Measurements from ENCODE around the gene JUNB. TPM values are rescaled to one million over a fixed set of nuclear protein-coding genes. Genes with fewer than 3 reads are reported as not detected.
A peak's percentile ranks its signal among the peaks of the same experiment; 100 is the strongest.

JUNB gene
- polyA plus RNA-seq (2011; rRNA removed), result 72.5 and 94.7 TPM in 2 replicates
- polyA plus RNA-seq (2012; cell fraction: cytosol; rRNA removed), result 165 and 253 TPM in 2 replicates
- polyA plus RNA-seq (2012; cell fraction: nucleus; rRNA removed), result 411 and 478 TPM in 2 replicates
- polyA plus RNA-seq (2017; fragmentation: RNase III; extraction: RNeasy Plus Mini Kit Qiagen cat#74134 plus additional on column Dnase treatment), result 47.2 to 57.7 TPM (median 55.6 TPM) in 3 replicates
- 30.8 and 31.4 TPM in 2 replicates for polyA minus RNA-seq (2011; rRNA and poly(A)+ RNA removed)

DNA sequence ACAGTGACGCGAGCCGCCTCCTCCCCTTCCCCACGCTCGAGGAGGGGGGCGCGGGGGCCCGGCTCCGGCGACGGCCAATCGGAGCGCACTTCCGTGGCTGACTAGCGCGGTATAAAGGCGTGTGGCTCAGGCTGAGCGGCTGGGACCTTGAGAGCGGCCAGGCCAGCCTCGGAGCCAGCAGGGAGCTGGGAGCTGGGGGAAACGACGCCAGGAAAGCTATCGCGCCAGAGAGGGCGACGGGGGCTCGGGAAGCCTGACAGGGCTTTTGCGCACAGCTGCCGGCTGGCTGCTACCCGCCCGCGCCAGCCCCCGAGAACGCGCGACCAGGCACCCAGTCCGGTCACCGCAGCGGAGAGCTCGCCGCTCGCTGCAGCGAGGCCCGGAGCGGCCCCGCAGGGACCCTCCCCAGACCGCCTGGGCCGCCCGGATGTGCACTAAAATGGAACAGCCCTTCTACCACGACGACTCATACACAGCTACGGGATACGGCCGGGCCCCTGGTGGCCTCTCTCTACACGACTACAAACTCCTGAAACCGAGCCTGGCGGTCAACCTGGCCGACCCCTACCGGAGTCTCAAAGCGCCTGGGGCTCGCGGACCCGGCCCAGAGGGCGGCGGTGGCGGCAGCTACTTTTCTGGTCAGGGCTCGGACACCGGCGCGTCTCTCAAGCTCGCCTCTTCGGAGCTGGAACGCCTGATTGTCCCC, at the start of gene JUNB:
JUNB (plus strand) TSS at position 142 of the 706 bp plus-strand sequence; CDS start at position 428, 286 bp downstream.
- FAIRE-seq (no peak), DNase-seq (ENCODE audit: low read depth in 1 of 2, low spot score in 1 of 2) (peak; percentile 75 to 95), ATAC-seq (peak; percentile 42 to 60)
- Histone ChIP-seq H3K4me3 (peak within 1 kb of the TSS; percentile 92), H3K27ac (peak within 1 kb of the TSS; percentile 96 to 99), H3K4me2 (peak within 1 kb of the TSS; percentile 99), H3K4me1 (peaks cover 55% of the 10 kb centered on the region), H3K9me3 (no peaks in the 10 kb centered on the region)
- POLR2A ChIA-PET, result interaction anchor here (1.0 to 6.5 kb wide), 9 partner anchors 9 to 376 kb away, joined by 3 to 122 read pairs (median 7); partner anchors contain the start of genes DNASE2, GET3 and RNASEH2A
- 3% methylated on average over 14 of the region's 73 CpGs for WGBS (ENCODE audit: missing lambda C conversion rate)
- CTCF ChIA-PET, result interaction anchor here (0.7 to 17.4 kb wide), 8 partner anchors 8 to 90 kb away, joined by 3 to 901 read pairs (median 3); partner anchors contain the start of genes DNASE2 and HOOK2
- TF ChIP-seq SMC3 (IDR thresholded peaks at IDR 0.05) (no peak), POLR2A (IDR thresholded peaks at IDR 0.05; ENCODE audit: low read length) (peak; percentile 100), NPAS2 (CRISPR knock-in tag; IDR thresholded peaks at IDR 0.05; ENCODE audit: borderline replicate concordance) (no peak), CHD2 (IDR thresholded peaks at IDR 0.05; ENCODE audit: low read length, partially characterized antibody) (peak; percentile 39), FOSB (CRISPR knock-in tag; IDR thresholded peaks at IDR 0.05) (no peak), TFCP2L1 (CRISPR knock-in tag; IDR thresholded peaks at IDR 0.05) (peak; percentile 96), ESRRA (IDR thresholded peaks at IDR 0.05; ENCODE audit: borderline replicate concordance, low read length) (no peak), ZSCAN20 (CRISPR knock-in tag; IDR thresholded peaks at IDR 0.05) (no peak), RAD21 (conservative IDR thresholded peaks at IDR 0.05 in 1 of 2, IDR thresholded peaks at IDR 0.05 in 1 of 2) (no peak; a peak in 1 of 5 replicates), NFE2L2 (conservative IDR thresholded peaks at IDR 0.05; ENCODE audit: low read length) (no peak), CHD4 (IDR thresholded peaks at IDR 0.05; ENCODE audit: borderline replicate concordance) (no peak), JUN (IDR thresholded peaks at IDR 0.05) (peak; percentile 94 to 98), HOXB13 (CRISPR knock-in tag; IDR thresholded peaks at IDR 0.05; ENCODE audit: low read depth) (no peak), ZC3H11A (IDR thresholded peaks at IDR 0.05) (no peak), RARB (CRISPR knock-in tag; IDR thresholded peaks at IDR 0.05) (no peak), MYC (IDR thresholded peaks at IDR 0.05; ENCODE audit: borderline replicate concordance, low read length) (peak; percentile 52; the same call in 1 of the 2 replicates), EHMT2 (IDR thresholded peaks at IDR 0.05; ENCODE audit: low read depth) (no peak), PHF8 (IDR thresholded peaks at IDR 0.05; ENCODE audit: borderline replicate concordance, low read depth) (peak; percentile 70), TP53 (CRISPR knock-in tag; IDR thresholded peaks at IDR 0.05) (no peak), SREBF2 (IDR thresholded peaks at IDR 0.05) (no peak), EHF (CRISPR knock-in tag; IDR thresholded peaks at IDR 0.05) (no peak), MAFK (IDR thresholded peaks at IDR 0.05; ENCODE audit: partially characterized antibody) (no peak), HDAC2 (IDR thresholded peaks at IDR 0.05) (no peak), ZFP36 (IDR thresholded peaks at IDR 0.05; ENCODE audit: borderline replicate concordance, partially characterized antibody) (no peak), ZNF302 (CRISPR knock-in tag; IDR thresholded peaks at IDR 0.05) (no peak), RCOR1 (IDR thresholded peaks at IDR 0.05; ENCODE audit: low read depth, low read length) (no peak), NR3C1 (IDR thresholded peaks at IDR 0.05) (no peak), JUNB (IDR thresholded peaks at IDR 0.05) (no peak), POLR2AphosphoS2 (conservative IDR thresholded peaks at IDR 0.05; ENCODE audit: low read length) (peak; percentile 67; the same call in 1 of the 2 replicates), KDM5A (IDR thresholded peaks at IDR 0.05) (no peak), RNF2 (IDR thresholded peaks at IDR 0.05; ENCODE audit: borderline replicate concordance, low read depth) (no peak), RFX5 (IDR thresholded peaks at IDR 0.05) (no peak)
- TF ChIP-seq, protein P1, sequence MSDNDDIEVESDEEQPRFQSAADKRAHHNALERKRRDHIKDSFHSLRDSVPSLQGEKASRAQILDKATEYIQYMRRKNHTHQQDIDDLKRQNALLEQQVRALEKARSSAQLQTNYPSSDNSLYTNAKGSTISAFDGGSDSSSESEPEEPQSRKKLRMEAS (IDR thresholded peaks at IDR 0.05), result peak; percentile 63
- TF ChIP-seq, protein P2, sequence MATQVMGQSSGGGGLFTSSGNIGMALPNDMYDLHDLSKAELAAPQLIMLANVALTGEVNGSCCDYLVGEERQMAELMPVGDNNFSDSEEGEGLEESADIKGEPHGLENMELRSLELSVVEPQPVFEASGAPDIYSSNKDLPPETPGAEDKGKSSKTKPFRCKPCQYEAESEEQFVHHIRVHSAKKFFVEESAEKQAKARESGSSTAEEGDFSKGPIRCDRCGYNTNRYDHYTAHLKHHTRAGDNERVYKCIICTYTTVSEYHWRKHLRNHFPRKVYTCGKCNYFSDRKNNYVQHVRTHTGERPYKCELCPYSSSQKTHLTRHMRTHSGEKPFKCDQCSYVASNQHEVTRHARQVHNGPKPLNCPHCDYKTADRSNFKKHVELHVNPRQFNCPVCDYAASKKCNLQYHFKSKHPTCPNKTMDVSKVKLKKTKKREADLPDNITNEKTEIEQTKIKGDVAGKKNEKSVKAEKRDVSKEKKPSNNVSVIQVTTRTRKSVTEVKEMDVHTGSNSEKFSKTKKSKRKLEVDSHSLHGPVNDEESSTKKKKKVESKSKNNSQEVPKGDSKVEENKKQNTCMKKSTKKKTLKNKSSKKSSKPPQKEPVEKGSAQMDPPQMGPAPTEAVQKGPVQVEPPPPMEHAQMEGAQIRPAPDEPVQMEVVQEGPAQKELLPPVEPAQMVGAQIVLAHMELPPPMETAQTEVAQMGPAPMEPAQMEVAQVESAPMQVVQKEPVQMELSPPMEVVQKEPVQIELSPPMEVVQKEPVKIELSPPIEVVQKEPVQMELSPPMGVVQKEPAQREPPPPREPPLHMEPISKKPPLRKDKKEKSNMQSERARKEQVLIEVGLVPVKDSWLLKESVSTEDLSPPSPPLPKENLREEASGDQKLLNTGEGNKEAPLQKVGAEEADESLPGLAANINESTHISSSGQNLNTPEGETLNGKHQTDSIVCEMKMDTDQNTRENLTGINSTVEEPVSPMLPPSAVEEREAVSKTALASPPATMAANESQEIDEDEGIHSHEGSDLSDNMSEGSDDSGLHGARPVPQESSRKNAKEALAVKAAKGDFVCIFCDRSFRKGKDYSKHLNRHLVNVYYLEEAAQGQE (IDR thresholded peaks at IDR 0.05), result peak; percentile 61
- TF ChIP-seq, protein P3, sequence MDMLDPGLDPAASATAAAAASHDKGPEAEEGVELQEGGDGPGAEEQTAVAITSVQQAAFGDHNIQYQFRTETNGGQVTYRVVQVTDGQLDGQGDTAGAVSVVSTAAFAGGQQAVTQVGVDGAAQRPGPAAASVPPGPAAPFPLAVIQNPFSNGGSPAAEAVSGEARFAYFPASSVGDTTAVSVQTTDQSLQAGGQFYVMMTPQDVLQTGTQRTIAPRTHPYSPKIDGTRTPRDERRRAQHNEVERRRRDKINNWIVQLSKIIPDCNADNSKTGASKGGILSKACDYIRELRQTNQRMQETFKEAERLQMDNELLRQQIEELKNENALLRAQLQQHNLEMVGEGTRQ (IDR thresholded peaks at IDR 0.05), result no peak
- TF ChIP-seq, protein P4, sequence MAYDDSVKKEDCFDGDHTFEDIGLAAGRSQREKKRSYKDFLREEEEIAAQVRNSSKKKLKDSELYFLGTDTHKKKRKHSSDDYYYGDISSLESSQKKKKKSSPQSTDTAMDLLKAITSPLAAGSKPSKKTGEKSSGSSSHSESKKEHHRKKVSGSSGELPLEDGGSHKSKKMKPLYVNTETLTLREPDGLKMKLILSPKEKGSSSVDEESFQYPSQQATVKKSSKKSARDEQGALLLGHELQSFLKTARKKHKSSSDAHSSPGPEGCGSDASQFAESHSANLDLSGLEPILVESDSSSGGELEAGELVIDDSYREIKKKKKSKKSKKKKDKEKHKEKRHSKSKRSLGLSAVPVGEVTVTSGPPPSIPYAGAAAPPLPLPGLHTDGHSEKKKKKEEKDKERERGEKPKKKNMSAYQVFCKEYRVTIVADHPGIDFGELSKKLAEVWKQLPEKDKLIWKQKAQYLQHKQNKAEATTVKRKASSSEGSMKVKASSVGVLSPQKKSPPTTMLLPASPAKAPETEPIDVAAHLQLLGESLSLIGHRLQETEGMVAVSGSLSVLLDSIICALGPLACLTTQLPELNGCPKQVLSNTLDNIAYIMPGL (CRISPR knock-in tag; IDR thresholded peaks at IDR 0.05; ENCODE audit: borderline replicate concordance), result no peak

Data from A549 (cell line).